ENCODE data around the gene S100A13. TPM values are rescaled to one million over a fixed set of nuclear protein-coding genes. Genes with fewer than 3 reads are reported as not detected.
"Not testable (repeated sequence)": the region's sequence is repeated elsewhere in the genome, so short reads cannot be mapped to it uniquely, and the experiment has no call there.

S100A13 gene
- total RNA-seq, 2 donors from 2014 or later, result 114 to 314 TPM

DNA sequence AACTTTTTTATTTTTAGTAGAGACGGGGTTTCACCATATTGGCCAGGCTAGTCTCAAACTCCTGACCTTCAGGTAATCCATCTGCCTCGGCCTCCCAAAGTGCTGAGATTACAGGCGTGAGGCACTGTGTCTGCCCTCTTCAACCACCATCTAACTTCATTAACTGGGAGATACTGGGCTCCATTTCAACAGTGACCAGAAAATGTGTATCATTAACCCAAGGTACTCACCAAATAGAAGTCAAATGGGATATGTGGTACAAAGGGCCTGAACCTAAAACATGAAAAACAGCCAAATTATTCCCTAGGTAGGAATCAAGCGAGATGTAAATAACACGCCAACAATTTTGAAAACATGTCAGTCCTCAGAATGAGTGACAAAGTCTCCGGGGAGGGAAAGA is 42.3 kb upstream of the S100A13 start:
- Histone ChIP-seq H3K36me3 (peaks cover 48% of the 10 kb centered on the region), H3K4me3 (peak overlapping the region; percentile 86 to 91), H3K4me1 (peaks cover 0 to 20% of the 10 kb centered on the region in 2 donors), H3K9me3 (no peaks in the 10 kb centered on the region), H3K27me3 (no peaks in the 10 kb centered on the region), H3K27ac (peak overlapping the region in 1 of 2 donors; percentile 90)
- TF ChIP-seq, protein P1, sequence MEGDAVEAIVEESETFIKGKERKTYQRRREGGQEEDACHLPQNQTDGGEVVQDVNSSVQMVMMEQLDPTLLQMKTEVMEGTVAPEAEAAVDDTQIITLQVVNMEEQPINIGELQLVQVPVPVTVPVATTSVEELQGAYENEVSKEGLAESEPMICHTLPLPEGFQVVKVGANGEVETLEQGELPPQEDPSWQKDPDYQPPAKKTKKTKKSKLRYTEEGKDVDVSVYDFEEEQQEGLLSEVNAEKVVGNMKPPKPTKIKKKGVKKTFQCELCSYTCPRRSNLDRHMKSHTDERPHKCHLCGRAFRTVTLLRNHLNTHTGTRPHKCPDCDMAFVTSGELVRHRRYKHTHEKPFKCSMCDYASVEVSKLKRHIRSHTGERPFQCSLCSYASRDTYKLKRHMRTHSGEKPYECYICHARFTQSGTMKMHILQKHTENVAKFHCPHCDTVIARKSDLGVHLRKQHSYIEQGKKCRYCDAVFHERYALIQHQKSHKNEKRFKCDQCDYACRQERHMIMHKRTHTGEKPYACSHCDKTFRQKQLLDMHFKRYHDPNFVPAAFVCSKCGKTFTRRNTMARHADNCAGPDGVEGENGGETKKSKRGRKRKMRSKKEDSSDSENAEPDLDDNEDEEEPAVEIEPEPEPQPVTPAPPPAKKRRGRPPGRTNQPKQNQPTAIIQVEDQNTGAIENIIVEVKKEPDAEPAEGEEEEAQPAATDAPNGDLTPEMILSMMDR (IDR thresholded peaks at IDR 0.05), result no peak
- no peak for DNase-seq (ENCODE audit: low spot score)

DNA sequence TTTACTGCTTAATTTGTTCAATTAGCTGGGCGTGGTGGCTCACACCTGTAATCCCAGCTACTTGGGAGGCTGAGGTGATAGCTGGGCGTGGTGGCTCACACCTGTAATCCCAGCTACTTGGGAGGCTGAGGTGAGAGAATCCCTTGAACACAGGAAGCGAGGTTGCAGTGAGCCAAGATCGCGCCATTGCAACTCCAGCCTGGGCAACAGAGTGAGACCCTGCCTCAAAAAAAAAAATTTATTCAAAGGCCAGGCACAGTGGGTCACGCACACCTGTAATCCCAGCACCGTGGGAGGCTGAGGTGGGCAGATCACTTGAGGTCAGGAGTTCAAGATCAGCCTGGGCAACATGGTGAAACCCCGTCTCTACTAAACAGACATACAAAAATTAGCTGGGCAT is 41.4 kb upstream of the S100A13 start:
- H3K27ac ChIP-seq; H3K4me3 ChIP-seq; DNase-seq (ENCODE audit: low spot score); H3K9me3 ChIP-seq; H3K27me3 ChIP-seq: not testable (repeated sequence)
- Histone ChIP-seq H3K4me1 (peaks cover 0 to 20% of the 10 kb centered on the region in 2 donors), H3K36me3 (peaks cover 57% of the 10 kb centered on the region)

DNA sequence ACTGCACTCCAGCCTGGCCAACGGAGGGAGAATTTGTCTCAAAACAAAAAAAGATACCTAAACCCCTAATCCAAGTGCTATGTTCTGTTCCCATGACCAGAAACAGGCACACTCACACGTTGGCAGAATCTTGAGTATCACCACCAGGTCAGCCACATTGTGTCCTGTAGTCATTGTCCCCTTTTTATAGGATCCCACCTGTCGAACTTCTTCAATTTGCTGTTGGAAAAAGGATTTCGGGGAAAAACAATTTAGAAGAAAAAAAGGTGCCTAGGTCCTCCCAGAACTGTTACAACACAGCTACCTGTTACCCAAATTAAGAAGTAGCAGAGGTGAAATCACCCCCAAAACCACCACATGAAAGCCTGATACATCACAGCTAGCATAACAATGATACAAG is 40.1 kb upstream of the S100A13 start:
- peaks cover 69% of the 10 kb centered on the region for H3K36me3 ChIP-seq

DNA sequence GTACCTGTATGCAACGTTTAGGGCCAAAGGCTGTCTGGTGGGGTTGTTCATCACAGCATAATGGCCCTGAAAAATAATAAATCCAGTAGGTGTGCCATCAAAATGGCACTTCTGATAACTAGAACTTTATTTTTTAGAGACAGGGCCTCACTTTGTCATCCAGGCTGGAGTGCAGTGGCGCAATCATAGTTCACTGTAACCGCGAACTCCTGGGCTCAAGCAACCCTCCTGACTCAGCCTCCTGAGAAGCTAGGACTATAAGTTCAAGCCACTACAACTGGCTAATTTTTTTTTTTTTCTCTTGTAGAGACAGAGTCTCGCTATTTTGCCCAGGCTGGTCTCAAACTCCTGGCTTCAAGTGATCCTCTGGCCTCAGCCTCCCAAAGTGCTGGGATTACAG is 35.9 kb upstream of the S100A13 start:
- DNase-seq (ENCODE audit: low spot score), result no peak

More for the DNA sequence above, 40.1 kb upstream of the S100A13 start:
- Histone ChIP-seq H3K4me3 (no peak overlapping the region), H3K27ac (no peak overlapping the region), H3K4me1 (peaks cover 0 to 20% of the 10 kb centered on the region in 2 donors), H3K9me3 (no peaks in the 10 kb centered on the region), H3K27me3 (no peaks in the 10 kb centered on the region)
- TF ChIP-seq, protein P1 (IDR thresholded peaks at IDR 0.05), result no peak
- no peak for DNase-seq (ENCODE audit: low spot score)

DNA sequence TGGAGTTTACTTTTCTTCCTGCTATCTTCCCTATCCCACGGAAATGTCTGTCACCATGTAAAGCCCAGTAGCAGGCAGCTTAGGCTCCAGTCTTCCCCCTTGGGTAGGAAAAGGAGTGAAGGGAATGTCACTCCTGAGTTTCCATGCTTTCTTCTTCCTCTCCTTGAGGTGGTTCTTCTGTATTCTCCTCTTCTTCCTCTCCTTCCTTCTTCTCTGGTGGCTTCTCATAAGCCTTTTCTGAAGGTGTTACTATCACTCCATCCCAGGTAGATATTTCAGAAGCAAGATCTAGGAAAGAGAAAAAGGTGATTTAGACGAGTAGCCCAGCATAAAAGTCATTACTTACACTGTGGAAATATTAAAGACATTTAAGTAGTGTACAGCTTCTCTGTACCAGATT is 35.0 kb upstream of the S100A13 start:
- H3K9me3 ChIP-seq, result no peaks in the 10 kb centered on the region
- no peaks in the 10 kb centered on the region for H3K27me3 ChIP-seq
- H3K27ac ChIP-seq, result no peak overlapping the region
- DNase-seq (ENCODE audit: low spot score), result no peak
- TF ChIP-seq, protein P1 (IDR thresholded peaks at IDR 0.05), result no peak
- peaks cover 0 to 13% of the 10 kb centered on the region in 2 donors for H3K4me1 ChIP-seq
- H3K36me3 ChIP-seq, result peaks cover 65% of the 10 kb centered on the region
- H3K4me3 ChIP-seq, result no peak overlapping the region

More for the DNA sequence above, 35.9 kb upstream of the S100A13 start:
- Histone ChIP-seq H3K4me3 (no peak overlapping the region), H3K4me1 (peaks cover 0 to 13% of the 10 kb centered on the region in 2 donors), H3K9me3 (no peaks in the 10 kb centered on the region), H3K27me3 (no peaks in the 10 kb centered on the region), H3K27ac (no peak overlapping the region), H3K36me3 (peaks cover 75% of the 10 kb centered on the region)
- TF ChIP-seq, protein P1 (IDR thresholded peaks at IDR 0.05), result no peak

DNA sequence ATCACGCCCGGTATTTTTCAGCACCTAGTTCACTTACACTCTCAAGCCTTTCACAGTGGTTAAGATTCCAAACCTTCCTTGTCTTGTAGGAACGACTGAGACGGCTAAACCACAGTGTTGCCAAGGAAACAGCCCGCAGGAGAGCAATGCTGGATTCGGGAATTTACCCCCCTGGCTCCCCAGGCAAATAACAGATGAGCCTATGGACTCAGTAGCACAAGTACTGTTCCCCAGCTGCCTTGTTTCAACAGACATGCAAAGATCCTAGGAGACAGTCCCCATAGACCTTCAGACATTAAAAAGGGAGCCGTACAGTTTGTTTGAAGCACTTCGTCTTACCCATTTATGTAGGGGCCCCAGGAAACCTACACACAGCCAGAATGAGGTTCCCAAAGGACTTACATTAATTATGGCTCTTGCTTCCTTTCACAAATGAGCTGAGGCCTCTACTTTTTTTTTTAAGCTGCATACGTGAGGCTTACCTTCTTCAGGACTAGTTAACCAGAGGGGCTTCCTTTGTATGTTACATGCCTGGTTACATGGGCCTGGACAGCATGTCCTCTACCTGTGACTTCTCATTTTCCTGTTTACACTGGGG is 33.9 kb upstream of the S100A13 start:
- DNase-seq (ENCODE audit: low spot score), result no peak
- H3K4me3 ChIP-seq, result no peak overlapping the region
- H3K27me3 ChIP-seq, result no peaks in the 10 kb centered on the region
- no peak overlapping the region for H3K27ac ChIP-seq
- peaks cover 55% of the 10 kb centered on the region for H3K36me3 ChIP-seq
- peaks cover 0 to 13% of the 10 kb centered on the region in 2 donors for H3K4me1 ChIP-seq
- TF ChIP-seq, protein P1 (IDR thresholded peaks at IDR 0.05), result no peak
- H3K9me3 ChIP-seq, result no peaks in the 10 kb centered on the region

Measured in right atrium auricular region (tissue), 2 donors.